ENCODE data around the gene MERTK. TPM values are rescaled to one million over a fixed set of nuclear protein-coding genes. Genes with fewer than 3 reads are reported as not detected.

MERTK gene
- total RNA-seq, 1 donor from 2014 or later = 33.5 TPM

DNA sequence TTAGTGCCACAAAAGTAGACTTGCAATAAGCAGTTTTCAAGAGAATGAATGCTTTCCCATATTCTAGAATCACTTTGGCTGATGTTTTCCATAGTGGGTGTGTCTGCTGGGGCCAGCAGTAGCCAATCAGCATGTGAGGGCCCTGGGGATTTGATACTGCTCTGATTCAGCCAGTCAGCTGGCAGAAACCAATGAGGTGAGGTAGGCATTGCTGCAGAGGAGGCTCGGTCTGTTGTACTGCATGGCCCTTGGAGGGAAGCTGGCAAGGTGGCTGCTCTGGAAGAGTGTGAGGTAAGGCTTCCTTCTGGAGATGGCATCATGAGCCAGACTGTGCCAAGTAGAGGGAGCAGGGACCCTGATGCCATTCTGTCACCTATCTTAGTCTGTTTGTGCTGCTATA, 179.4 kb downstream of the MERTK start:
- DNase-seq (ENCODE audit: low spot score) = no peak

Other genes starting within 250 kb of the MERTK start
- 69.2 TPM for gene ANAPC1, start 14.4 kb upstream of the MERTK start, total RNA-seq
- gene TMEM87B, start 156.7 kb downstream of the MERTK start, total RNA-seq = 51.0 TPM
- gene FBLN7, start 239.8 kb downstream of the MERTK start, total RNA-seq = 8.9 TPM

All from ureter (tissue), 1 donor.